ENCODE measurements around the gene C6orf89. TPM values are rescaled to one million over a fixed set of nuclear protein-coding genes. Genes with fewer than 3 reads are reported as not detected.

The C6orf89 gene
- total and polyA plus RNA-seq, 2 of the 8 experiments (the other 6 are each of a cell fraction or from before 2014, with no cell fraction given) = 4.6 to 12.3 TPM

DNA sequence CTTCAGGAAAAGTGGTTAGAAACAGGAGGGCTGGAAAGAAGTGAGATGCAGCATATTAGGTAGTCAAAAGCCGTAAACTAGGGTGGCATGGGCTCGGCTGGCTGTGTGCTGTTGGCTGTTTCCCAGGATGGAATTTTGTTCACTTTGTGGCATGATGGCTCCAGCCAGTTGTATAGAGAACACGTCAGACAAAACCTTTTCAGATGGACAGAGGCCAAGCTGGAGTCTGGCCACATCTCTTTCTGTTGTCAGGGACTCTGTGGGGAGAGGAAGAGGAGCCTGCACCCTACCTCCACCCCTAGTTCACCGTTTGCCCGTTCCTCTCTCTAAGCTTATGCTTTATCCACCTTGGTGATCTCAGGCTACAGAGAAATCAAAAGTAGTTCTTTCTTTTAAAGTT, 22.0 kb downstream of the C6orf89 start:
- no peak overlapping the region for H2BK20ac ChIP-seq (ENCODE audit: low read length)
- no peaks in the 10 kb centered on the region for H3K79me1 ChIP-seq (ENCODE audit: low read depth, low read length)
- H2AFZ ChIP-seq (ENCODE audit: low read length) = no peak overlapping the region
- H3K4me1 ChIP-seq (replicated peaks in 1 of 4; ENCODE audit: control insufficient read depth in 3 of 4, insufficient read depth in 4 of 4, low read length in 3 of 4) = no peaks in the 10 kb centered on the region
- ChIA-PET POLR2A (ENCODE audit: partially characterized antibody) (interaction anchor here (1.0 to 1.4 kb wide), 2 partner anchors 33 to 78 kb away, joined by 3 to 4 read pairs; partner anchors contain the start of genes MTCH1 and PPIL1), CTCF (ENCODE audit: partially characterized antibody) (interaction anchor here (1.2 to 1.5 kb wide), 3 partner anchors 9 to 110 kb away, joined by 3 to 6 read pairs (median 3); no protein-coding TSS in a partner anchor)
- H4K8ac ChIP-seq (ENCODE audit: extremely low read depth, insufficient read depth, low read length) = no peak overlapping the region
- no peak overlapping the region for H3K9ac ChIP-seq (replicated peaks in 1 of 4; ENCODE audit: extremely low read depth in 1 of 4, low read depth in 3 of 4, low read length in 3 of 4)
- no peak overlapping the region for H3K14ac ChIP-seq (ENCODE audit: insufficient read length)
- H3K4me3 ChIP-seq (ENCODE audit: extremely low read depth in 1 of 4, insufficient read depth in 2 of 4, low read depth in 3 of 4, low read length in 4 of 4) = no peak overlapping the region
- H3K23ac ChIP-seq (ENCODE audit: insufficient read length) = no peak overlapping the region
- no peaks in the 10 kb centered on the region for H4K20me1 ChIP-seq (replicated peaks in 1 of 2; ENCODE audit: control insufficient read depth in 1 of 2, insufficient read depth in 2 of 2, low read length in 2 of 2)
- H4K91ac ChIP-seq (replicated peaks; ENCODE audit: insufficient read length, low read length) = no peak overlapping the region
- H3K4me2 ChIP-seq (ENCODE audit: insufficient read depth in 1 of 2, low read depth in 2 of 2, low read length in 2 of 2) = no peak overlapping the region
- no peak overlapping the region for H2BK12ac ChIP-seq (ENCODE audit: low read depth, low read length)
- no peaks in the 10 kb centered on the region for H3K9me3 ChIP-seq (ENCODE audit: insufficient read depth in 2 of 2, low read depth in 1 of 2, low read length in 1 of 2)
- no peak overlapping the region for H3K4ac ChIP-seq (replicated peaks; ENCODE audit: insufficient read length, low read depth, low read length)
- H3K27ac ChIP-seq (ENCODE audit: low read depth, low read length) = no peak overlapping the region
- no peak overlapping the region for H2AK5ac ChIP-seq (ENCODE audit: low read depth, low read length)
- H3K79me2 ChIP-seq (ENCODE audit: control insufficient read depth in 1 of 2, insufficient read depth in 2 of 2, low read length in 2 of 2) = no peaks in the 10 kb centered on the region
- H3K36me3 ChIP-seq (ENCODE audit: control insufficient read depth in 2 of 4, insufficient read depth in 4 of 4, low read length in 3 of 4) = peaks cover 0 to 3% (median 0%) of the 10 kb centered on the region in 4 experiments; a peak in 1 of 8 replicates
- H3K27me3 ChIP-seq (replicated peaks in 1 of 4; ENCODE audit: control insufficient read depth in 3 of 4, extremely low read depth in 1 of 4, insufficient read depth in 3 of 4, low read length in 3 of 4) = no peaks in the 10 kb centered on the region
- H3K18ac ChIP-seq (ENCODE audit: extremely low read depth, low read length) = no peak overlapping the region
- no peak overlapping the region for H2BK120ac ChIP-seq (replicated peaks; ENCODE audit: low read depth, low read length)
- no peak for TF ChIP-seq CBX5 (IDR thresholded peaks at IDR 0.05; ENCODE audit: low read depth, low read length)
- TF ChIP-seq YY1 (IDR thresholded peaks at IDR 0.05; ENCODE audit: low read depth, low read length) = no peak
- TF ChIP-seq, protein P1, sequence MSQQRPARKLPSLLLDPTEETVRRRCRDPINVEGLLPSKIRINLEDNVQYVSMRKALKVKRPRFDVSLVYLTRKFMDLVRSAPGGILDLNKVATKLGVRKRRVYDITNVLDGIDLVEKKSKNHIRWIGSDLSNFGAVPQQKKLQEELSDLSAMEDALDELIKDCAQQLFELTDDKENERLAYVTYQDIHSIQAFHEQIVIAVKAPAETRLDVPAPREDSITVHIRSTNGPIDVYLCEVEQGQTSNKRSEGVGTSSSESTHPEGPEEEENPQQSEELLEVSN (IDR thresholded peaks at IDR 0.05) = no peak
- no peak for TF ChIP-seq SP4 (IDR thresholded peaks at IDR 0.05; ENCODE audit: low read length)
- no peak for TF ChIP-seq MAFK (IDR thresholded peaks at IDR 0.05; ENCODE audit: low read depth, low read length)
- TF ChIP-seq FOSL1 (IDR thresholded peaks at IDR 0.05; ENCODE audit: insufficient read depth, low read depth, low read length) = no peak
- TF ChIP-seq CHD2 (IDR thresholded peaks at IDR 0.05; ENCODE audit: low read length) = no peak
- TF ChIP-seq SIX5 (IDR thresholded peaks at IDR 0.05; ENCODE audit: low read depth, low read length) = no peak
- no peak for TF ChIP-seq TCF12 (IDR thresholded peaks at IDR 0.05; ENCODE audit: low read depth, low read length)
- no peak for TF ChIP-seq POLR2AphosphoS5 (IDR thresholded peaks at IDR 0.05; ENCODE audit: low read depth, low read length)
- no peak for TF ChIP-seq KDM5A (IDR thresholded peaks at IDR 0.05; ENCODE audit: low read length)
- TF ChIP-seq CBX8 (IDR thresholded peaks at IDR 0.05; ENCODE audit: borderline replicate concordance, low read depth, low read length) = no peak
- TF ChIP-seq EZH2 (IDR thresholded peaks at IDR 0.05; ENCODE audit: low read depth, low read length, severe bottlenecking) = no peak
- TF ChIP-seq TEAD4 (IDR thresholded peaks at IDR 0.05; ENCODE audit: low read depth, low read length) = no peak
- no peak for TF ChIP-seq POLR2A (IDR thresholded peaks at IDR 0.05; ENCODE audit: control extremely low read depth in 1 of 2, low read depth in 2 of 2, low read length in 2 of 2)
- WGBS, 2 experiments (ENCODE audit: extremely low coverage in 1 of 2, insufficient coverage in 1 of 2, insufficient read length in 1 of 2, insufficient replicate concordance in 2 of 2, low coverage in 1 of 2, low lambda C conversion rate in 2 of 2, missing lambda C conversion rate in 1 of 2) = 86% methylated on average over 5 of the region's 5 CpGs; no CpG with 5 or more reads in 1 of the 2 experiments
- no peak for FAIRE-seq
- H2BK15ac ChIP-seq (ENCODE audit: low read length) = no peak overlapping the region
- H3K23me2 ChIP-seq (ENCODE audit: low read depth, low read length) = no peaks in the 10 kb centered on the region
- H2BK5ac ChIP-seq (ENCODE audit: low read depth, low read length) = no peak overlapping the region
- no peak overlapping the region for H3K56ac ChIP-seq (replicated peaks; ENCODE audit: insufficient read length, low read depth, low read length)
- DNase-seq (ENCODE audit: low read depth in 1 of 2, low spot score in 2 of 2) = no peak
- H4K5ac ChIP-seq (ENCODE audit: insufficient read length, low read depth, low read length) = no peak overlapping the region
